NCI-H526 (cell line): ENCODE results near the gene CHST1.
A peak's percentile ranks its signal among the peaks of the same experiment; 100 is the strongest.

ENCODE experiments used
- DNase-seq, 2 experiments: peaks; one replicate each; lab custom pipeline; 2025; lab: John Stamatoyannopoulos, UW

Gene CHST1

DNA sequence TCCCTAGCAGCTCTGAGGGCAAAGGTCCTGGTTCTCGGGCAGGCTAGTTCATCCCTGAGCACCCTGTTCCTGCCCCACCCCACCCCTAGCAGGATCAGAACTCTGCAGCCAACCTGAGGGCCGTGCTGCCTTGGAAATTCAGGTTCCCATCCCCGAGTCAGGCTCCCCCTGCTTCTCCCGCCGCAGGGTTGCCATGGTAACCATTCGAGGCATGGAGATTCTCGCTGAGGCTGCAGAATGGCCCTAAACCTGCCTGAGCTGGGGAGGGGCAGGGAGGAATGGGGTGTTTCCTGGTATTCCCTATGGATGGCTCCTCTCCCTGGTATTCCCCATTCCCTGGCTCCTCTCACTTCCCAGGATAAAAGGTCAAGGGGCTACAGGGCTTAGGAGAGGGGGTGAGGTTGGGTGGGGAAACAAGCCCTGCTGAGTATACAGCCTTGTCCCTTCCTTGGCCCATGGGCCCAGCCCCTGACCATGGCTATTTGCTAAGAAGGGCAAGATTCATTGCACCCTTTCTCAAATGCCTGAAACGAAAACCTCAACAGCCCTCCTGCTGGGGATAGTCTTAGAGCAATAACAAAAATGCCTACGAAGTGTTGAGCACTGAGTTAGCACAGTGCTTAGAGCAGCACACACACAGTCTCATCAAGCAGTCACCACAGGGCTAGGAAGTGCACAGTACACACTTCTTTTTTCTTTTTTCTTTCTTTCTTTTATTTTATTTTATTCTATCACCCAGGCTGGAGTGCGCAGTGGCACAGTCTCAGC, 58.7 kb downstream of the CHST1 start:
- DNase-seq: peak in 1 of 2 experiments; percentile 39

DNA sequence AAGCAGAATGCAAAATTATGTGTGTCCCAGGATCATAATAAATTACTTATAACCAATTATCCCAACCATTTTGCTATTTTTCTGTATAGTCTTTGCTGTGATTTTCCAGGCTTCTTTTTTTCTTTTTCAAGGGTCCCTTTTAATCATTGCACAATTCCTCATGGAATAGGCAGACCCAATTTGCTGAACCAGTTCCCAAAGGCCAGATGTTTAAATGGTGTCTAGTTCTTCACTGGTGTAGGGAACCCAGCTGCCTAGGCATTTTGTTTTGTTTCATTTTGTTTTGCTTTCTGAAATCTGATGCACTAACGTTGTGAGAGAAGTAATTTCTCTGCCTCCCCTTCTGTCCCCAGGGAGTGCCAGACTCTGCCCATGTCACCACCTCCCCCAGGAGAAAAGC, 60.4 kb downstream of the CHST1 start:
- DNase-seq: no peak

GRCh38 chr11:45603946-45604682, 61.3 kb downstream of the CHST1 start:
- DNase-seq: no peak

- DNase-seq: no peak
Measured at GRCh38 chr11:45599161-45599943, 66.1 kb downstream of the CHST1 start.
